Dedifferentiated amniotic fluid mesenchymal stem cell (primary cell): ENCODE results near the gene DHX9.

Experiments
- DNase-seq: peaks from one replicate; pipeline ENCODE4 v3.0.0-alpha.2; 2016; ENCODE audit errors: extremely low spot score

DHX9 gene

GRCh38 chr1:182839209-182840066 lies at the start of gene DHX9:
Gene DHX9 (plus strand): TSS chr1:182839347. CDS start chr1:182842567, 3,220 bp downstream.
- peak; percentile 71 for DNase-seq

GRCh38 chr1:182791281-182792179 lies 47.6 kb upstream of the DHX9 start:
- DNase-seq: no peak

- DNase-seq: no peak
Measured at GRCh38 chr1:182794091-182794490, 45.1 kb upstream of the DHX9 start.

- no peak for DNase-seq
Measured at GRCh38 chr1:182794676-182795201, 44.4 kb upstream of the DHX9 start.

GRCh38 chr1:182795563-182796228 lies 43.5 kb upstream of the DHX9 start:
- no peak for DNase-seq

GRCh38 chr1:182802006-182802803 lies 36.9 kb upstream of the DHX9 start:
- DNase-seq: no peak

GRCh38 chr1:182803846-182804245 lies 35.3 kb upstream of the DHX9 start:
- DNase-seq: no peak

GRCh38 chr1:182806015-182806678 lies 33.0 kb upstream of the DHX9 start:
- no peak for DNase-seq

GRCh38 chr1:182807907-182808306 lies 31.2 kb upstream of the DHX9 start:
- DNase-seq: no peak

GRCh38 chr1:182809414-182809957 lies 29.7 kb upstream of the DHX9 start:
- no peak for DNase-seq

- no peak for DNase-seq
Measured at GRCh38 chr1:182811975-182812722, 27.0 kb upstream of the DHX9 start.

- no peak for DNase-seq
Measured at GRCh38 chr1:182816863-182817262, 22.3 kb upstream of the DHX9 start.

GRCh38 chr1:182817802-182818201 lies 21.3 kb upstream of the DHX9 start:
- no peak for DNase-seq

- no peak for DNase-seq
Measured at GRCh38 chr1:182823220-182823619, 15.9 kb upstream of the DHX9 start.

GRCh38 chr1:182826892-182827291 lies 12.3 kb upstream of the DHX9 start:
- no peak for DNase-seq

GRCh38 chr1:182829285-182829932 lies 9.7 kb upstream of the DHX9 start:
- no peak for DNase-seq

GRCh38 chr1:182833271-182833670 lies 5.9 kb upstream of the DHX9 start:
- DNase-seq: no peak

GRCh38 chr1:182834326-182834725 lies 4.8 kb upstream of the DHX9 start:
- DNase-seq: no peak

- DNase-seq: no peak
Measured at GRCh38 chr1:182835806-182836205, 3.3 kb upstream of the DHX9 start.
